ENCODE results near the gene GRPEL1.
"Not testable (repeated sequence)": the region's sequence is repeated elsewhere in the genome, so short reads cannot be mapped to it uniquely, and the experiment has no call there.

GRPEL1 gene
- 58.6 to 89.9 (median 69.3) reads per million in 4 donors for total RNA-seq

DNA sequence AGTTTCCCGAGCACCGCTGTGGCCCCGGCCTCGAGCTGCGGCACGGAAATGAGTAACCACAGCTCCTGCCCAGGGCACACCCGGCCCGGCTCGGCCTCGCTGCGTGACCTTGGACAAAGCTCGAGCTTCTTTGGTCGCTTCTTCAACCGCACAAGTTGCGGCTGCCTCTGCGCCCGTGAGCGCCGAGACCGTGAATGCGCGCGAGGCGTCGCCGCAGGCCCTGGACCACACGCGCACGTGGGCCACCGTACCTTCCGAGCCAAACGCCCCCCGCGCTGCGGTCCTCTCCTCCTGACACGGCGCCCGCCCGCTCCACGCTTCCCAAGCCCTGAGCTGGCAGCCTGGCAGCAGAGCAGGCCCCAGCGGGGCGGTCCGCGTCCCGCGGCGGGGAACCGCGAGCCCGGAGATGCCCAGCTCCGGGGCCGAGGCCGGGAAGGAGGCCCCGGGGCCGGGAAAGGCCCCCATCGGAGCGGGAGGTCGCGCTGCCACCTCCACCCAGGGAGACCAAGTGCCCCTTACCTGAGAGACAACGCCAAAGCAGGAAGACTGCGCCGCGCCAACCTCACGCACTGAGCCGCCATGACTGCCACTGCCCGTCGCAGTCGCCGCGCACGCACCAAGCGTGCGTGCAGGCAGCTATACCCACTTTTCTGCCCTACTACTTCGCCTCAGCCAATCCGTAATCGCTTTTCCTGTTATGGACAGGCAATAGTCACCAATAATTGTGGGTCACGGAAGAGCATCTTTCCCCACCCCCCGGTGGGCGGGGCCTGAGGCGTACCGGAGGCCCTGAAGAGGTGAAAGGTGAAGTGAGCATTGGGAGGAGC, at the start of gene GRPEL1:
Gene GRPEL1, minus strand, starts transcription at position 613 of the 827 bp plus-strand sequence. Its CDS starts 32 bp downstream, at position 581.
- peak; percentile 100 for DNase-seq

DNA sequence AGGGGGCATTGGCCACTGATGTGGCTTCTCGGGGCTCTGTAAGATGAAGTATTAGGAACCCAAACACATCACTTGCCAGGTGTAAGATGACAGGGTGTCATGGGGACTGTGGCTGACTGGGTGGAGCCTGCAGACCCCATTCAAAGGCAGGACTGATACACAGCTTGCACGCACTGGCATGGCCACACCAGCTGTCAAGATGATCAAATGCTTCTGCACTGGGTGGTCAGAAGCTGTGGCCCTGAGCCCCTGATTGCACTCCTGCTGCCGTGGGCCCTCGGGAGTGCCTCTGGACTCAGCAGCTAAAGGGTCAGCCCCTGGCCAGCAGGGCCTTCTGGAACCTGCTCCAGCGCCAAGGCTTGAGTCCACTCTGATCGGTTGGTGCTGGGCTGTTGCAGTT, 48.8 kb upstream of the GRPEL1 start:
- no peak for DNase-seq

DNA sequence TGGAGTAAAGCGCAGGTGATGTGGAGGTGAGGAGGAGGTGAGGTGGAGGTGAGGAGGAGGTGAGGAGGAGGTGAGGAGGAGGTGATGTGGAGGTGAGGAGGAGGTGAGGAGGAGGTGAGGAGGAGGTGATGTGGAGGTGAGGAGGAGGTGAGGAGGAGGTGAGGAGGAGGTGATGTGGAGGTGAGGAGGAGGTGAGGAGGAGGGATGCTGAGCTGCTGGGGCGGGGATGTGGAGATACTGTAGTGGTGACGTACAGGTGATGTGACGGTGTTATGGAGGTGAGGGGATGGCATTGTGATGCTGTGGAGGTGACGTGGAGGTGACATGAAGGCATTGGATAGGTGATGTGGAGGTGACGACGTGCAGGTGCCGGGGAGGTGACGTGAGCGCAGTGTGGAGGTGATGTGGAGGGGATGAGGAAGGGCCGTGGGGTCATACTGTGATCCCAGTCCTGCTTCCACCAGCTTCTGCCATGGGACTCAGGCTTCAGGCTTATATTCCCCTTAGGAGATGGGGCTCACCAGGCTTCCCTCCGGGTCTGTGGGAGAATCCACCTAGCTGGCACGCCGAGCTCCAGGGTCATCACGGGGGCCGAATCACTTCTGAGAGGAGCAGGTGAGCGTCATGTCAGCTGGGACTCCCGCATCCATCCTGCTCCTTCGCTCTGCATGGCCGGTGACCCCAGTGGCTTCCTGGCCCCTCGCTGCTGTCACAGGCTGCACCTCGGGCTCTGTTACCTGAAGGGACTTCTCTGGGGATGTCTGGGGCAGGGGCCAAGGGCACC, 47.9 kb upstream of the GRPEL1 start:
- DNase-seq, result no peak

DNA sequence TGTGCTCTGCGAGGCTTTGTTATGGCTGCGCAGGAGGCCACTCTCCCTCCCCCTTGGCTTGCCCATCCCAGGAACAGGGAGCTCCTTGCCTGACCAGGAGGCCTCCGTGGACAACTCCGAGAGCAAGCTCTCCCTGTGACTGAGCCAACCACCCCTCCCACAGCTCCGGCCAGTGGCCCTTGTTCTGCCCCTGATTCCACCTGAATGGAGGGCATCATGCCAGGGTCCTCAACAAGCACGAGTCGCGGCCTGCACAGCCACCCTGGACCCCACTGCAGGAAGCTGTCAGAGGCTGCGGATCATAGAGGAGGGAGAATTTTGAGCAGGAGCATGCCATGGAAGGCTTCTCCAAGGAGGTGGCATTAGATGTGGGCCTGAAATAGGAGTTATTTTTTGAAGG, 44.8 kb upstream of the GRPEL1 start:
- no peak for DNase-seq

DNA sequence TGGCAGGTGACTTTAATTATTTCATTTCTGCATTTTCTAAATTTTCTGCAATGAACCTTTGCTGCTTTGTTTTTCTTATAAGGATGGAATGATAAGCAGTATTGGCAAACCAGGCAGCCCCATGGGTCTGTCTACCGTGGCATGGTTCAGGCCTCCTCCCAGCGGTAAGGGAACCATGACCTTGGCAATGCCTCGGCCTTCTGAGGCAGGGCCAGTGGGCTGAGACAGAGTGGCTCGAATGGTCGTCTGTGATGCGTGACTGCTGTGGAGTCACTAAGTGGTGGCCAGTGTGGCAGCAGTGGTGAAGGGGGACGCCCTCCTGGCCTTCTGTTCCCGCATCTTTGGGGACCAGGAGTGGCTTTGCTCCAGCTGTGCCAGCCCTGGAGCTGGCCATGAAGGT, 43.6 kb upstream of the GRPEL1 start:
- DNase-seq, result no peak

DNA sequence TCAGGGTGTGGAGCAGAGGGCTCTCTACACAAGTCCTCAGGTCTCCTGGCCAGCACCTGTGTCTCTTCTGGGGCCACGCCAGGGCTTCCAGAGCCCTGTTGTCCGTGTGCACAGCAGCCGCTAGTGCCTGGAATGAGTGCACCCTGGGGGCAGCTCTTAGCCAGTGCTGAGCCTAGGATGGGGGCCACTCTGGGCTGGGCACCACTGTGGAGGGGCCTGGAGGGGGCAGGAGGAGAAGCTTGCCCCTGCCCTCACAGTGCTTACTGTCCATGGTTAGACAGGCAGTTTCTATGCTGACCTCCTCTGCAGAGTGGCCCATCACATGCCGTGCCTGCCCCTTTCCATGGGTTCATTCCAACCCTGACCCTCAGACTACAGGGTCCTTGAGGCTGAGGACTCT, 42.7 kb upstream of the GRPEL1 start:
- no peak for DNase-seq

DNA sequence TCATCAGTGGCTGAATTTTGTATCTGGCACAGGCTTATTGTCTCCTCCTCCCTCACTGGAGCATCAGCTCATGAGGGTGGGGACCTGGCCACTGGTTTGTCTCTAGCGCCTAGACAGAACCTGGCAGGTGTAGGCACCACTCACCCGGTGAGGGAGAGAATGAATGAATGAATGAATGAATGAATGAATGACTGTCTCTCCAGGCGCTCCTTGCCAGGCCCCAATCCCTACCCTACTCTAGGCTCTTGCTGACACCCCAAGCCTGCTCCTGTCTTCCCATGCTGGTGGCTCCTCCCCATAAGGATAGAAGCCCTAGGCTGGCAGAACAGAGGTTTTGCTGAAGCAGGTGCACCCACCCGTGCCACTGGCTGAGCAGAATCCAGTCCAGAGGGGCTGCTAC, 41.3 kb upstream of the GRPEL1 start:
- DNase-seq, result no peak

DNA sequence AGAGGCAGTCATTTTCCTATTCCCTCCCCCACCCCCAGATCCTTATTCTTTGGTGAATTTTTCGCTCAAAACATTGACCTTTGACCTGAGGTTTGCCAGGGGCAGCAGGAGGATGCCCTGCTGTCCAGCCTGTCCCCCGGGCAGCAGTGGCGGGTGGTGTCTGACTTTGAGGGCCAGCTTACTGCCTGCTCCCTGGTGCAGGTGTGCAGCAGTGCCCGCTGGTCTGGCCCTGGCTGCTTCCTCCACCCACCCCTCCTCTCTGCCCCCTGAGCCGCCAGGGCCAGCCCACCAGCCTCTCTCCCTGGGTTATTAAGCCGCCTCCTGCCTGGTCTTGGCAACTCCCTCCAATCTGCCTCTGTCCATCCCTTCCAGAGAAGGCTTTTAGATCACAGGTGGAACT, 40.8 kb upstream of the GRPEL1 start:
- DNase-seq, result no peak

DNA sequence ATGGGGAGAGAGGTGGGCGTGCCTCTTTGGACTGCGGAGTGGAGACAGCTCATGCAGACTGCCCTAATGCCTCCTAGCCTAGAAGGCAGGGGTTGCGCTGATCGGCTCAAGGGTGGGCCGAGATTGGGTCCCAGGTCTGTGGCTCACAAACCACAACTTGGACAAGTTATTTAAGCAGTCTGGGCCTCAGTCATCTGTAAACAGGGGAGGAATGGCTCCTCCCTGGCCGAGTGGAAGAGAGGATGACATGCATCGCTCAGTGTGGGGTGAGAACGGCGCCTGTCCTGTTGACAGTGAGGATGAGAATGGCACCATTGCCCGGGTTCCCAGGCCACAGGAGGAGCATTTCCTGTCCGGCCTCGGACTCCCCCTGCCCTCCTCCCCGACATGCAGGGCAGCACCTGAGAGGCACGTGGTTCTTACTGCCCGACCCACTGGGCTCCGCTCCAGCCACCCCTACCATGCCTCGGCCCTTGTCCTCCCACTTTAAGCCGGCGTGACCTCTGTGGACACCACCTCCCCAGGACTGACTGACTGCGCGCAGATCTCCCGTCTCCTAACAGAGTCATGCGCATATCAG, 40.3 kb upstream of the GRPEL1 start:
- no peak for DNase-seq

DNA sequence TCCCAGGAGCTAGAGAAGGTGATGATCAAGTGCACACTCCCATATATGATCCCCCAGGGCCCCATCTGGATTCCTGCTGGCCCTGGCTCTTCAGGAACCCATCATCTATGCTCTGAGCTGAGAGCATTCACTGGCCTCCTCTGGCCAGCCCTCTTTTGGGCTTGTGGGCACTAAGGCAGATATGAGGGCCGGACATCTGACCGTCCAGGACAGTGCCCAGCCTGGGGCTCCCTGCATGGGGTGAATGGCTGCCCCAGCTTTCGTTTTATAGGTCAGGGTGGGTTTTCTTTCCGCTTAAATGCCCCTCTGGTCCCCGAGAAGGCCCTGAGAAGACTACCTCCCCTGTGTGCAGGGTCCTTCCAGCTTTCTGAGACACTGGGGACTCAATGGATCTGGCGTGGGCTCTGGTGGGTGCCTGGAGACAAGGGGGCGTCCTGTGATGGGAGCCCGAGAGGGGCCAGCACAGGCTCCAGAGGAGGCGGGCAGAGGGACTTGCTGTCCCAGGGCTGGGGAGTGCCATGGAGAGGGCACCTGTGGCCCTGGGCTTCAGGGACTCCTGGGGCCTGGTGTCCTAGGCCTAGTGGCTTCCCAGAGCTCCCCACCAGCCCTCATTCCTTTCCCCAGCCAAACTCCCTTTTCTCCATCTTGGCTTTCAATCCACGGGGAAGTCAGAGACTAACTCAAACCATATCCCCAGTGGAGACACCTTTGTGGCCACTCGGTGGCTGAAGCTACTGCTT, 39.5 kb upstream of the GRPEL1 start:
- DNase-seq, result no peak

DNA sequence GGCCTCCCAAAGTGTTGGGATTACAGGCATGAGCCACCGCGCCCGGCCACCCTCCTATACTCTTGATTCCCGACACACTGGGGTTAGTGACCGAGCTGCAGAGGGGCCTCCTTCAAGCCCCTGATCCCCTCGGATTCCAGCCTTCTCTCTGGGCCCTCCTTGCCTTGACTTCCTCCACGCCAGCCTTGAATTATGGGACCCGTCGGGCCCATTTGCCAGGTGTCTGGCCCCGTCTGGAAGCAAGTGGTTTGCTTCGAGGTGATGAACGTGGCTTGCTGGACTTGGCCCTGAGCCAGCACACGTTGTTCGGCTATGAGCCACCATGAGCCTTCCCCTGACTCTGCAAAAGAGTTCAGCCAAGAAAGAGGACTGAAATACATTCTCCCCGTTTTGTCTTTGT, 37.4 kb upstream of the GRPEL1 start:
- DNase-seq, result no peak

DNA sequence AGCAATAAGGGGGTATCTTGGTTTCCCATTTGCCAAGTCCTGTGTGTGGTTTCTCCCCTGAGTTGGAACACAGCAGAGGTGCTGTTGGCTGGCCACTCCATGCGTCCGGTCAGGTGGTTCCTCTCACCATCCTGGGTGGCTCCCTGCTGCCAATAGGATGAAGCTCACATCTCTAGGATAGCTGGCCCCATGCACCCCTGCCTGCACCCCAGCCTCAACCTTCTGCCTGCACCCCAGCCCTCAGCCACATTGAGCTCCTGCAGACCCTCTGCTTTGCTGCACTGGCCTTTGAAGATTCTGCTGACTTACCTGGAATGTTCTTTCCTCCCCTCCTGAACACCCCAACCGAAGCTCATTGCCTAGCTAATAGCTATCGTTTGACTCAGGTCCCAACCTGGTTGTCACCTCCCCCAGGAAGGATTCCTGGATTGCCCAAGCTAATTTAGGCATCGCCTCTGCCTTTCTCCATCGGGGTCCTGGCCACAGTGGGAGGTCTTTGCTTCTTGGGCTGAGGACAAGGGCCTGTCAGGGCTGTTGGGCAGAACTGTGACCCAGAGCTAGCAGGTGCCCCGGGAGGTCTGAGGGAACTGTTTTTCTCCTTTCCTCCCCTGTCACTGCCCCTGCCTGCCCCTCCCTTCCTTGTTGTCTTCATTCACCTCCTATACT, 36.6 kb upstream of the GRPEL1 start:
- no peak for DNase-seq

DNA sequence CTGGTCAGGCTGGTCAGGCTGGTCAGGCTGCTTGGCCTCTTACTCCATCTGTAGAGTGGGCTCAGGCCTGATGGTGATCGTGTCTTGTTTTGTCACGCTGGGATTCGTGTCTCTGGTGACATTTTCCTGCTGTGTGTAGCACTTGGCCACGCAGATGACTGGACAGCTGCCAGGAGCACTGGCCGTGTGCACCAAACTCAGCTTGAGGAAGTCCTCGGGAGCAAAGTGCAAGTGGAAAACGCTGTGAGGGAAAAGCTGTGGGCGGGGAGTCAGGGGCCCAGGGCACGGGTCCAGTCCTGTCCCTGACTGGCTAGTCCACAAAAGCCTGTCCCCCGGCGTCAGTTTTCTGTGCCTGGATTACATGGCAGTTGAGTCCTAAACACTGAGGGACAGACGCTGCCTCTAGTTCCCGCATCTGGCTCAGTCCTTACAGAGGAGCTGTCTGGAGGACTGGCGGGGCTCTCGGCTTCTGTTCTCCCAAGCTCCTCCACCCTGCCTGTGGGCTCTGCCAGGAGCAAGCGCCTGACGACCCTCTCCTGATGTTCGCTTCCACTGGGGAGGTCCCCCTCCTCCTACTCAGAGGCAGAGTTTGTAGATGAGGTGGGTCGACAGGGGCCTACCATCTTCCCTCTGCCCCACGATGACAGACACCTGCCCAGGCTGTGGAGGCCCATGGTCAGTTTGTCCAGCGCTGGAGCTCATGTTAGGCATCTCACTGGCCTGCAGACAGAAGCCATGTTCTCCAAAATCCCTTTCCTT, 35.9 kb upstream of the GRPEL1 start:
- DNase-seq, result no peak

DNA sequence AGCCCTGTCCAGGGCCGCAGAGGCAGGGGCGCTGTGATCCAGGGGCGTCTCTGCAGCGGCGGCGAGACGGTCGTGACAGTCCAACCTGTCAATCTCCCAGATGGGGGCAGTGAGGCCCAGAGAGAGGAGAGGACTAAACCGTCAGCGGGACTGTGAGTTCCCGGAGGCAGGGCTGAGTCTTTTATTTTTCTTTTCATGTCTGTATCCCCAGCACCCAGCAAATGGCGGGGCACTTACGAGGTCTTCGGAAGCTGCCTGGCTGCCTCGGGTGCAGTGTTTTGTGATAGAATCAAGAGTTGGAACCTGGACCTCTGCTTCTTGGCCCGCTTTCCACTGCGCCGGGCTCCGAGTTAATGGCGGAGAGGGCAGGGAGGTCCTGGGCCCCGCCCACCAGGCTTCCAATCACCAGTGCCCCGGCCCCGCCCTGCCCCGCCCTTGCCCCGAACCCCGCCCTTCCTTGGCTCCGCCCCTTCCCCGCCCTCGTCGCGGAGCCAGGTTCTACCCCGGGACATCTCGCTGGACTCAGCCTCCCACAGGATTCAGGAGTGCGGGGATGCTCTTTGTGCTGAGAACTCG, 35.3 kb upstream of the GRPEL1 start:
- peak; percentile 63 to 84 (median 75) for DNase-seq

DNA sequence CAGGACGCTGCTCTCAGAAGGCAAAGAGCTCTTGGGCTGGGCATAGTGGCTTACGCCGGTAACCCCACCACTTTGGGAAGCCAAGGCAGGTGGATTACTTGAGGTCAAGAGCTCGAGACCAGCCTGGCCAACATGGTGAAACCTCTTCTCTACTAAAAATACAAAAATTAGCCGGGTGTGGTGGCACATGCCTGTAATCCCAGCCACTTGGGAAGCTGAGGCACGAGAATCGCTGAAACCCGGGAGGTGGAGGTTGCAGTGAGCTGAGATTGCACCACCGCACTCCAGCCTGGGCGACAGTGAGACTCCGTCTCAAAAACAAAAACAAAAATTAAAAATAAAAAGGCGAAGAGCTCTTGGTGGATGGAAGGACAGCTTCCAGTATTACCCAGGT, 34.6 kb upstream of the GRPEL1 start:
- DNase-seq, result not testable (repeated sequence)

DNA sequence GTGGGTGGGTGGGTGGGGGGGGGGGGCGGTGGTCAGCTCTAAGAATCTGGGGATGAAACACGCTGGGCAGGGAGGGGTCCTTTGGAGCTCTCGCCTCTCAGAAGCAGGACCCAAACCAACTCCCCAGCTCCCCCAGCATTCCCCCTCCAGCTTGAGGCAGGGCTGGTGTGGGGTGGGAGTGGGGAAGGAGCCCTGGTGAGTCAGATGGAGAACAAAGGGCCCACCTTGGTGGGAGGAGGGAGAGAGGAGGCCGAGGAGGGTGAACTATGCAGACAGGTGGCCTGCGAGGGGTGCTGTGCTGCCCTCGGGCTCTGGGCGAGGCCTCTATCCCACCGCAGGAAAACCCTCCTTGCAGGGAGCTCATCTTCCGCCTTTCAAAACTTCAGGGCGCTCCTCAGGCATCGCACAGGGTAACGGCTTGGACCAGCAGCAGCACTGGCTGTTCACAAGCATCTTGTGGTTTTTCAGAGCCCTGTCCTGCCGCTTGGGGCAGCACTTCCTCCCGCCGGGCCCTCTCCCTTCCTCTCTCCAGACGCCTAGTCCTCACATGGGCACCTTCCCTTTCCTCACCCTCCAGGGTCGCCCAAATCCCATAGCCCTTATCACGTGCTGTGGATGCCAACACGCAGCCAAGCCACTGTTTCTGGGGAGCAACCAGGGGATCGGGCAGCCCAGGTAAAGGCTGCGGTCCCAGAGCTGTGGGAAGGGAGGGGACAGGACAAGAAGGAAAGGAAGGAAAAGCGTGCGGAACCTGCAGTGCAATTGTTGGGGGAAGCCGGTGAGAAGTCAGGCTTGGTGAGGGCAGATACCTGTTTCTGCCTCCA, 34.0 kb upstream of the GRPEL1 start:
- peak in 3 of 5 donors; percentile 24 to 63 (median 42) for DNase-seq

DNA sequence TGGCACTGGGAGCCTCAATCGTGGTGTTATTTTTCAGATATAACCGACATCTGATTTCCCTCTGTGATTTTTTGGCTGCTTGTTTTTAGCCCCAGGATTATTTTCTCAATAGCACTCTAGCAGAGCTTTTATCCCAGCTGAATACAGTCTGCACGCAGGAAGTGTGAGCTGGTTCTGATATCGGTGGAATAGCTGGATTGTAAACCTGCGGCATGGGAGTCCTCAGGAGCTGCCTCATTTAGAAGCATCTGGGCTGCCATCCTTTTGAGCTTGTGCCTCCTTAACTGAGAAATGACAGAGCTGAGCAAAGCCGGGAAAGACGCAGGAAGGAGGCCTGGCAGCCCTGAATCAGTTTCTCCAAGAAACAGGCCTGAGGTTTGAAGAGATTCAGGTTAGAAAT, 28.4 kb upstream of the GRPEL1 start:
- no peak for DNase-seq

DNA sequence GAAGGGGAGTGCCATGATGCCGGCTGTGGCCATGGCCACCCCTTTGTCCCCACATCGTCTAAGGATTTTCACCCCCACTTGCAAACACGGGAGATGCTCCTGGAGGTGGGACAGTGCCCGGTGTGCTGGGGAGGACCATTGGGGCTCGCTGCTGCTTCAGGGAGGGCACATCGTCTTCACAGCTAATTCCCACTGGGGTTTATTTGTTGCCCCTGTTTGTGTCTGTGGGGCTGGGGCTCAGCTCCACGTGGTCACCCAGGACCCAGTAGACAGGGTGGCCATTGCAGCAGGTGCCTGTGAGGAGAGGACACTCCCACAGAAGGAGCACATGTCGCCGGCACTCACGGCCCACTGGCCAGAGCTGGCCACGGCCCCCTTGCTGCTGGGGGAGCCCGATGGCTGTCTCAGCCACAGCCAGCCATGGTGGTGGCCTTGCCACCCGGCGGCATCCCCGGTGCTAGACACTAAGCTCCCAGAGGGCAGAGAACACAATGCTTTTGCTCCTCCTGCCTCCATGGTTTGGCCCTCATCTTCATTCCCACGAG, 27.8 kb upstream of the GRPEL1 start:
- DNase-seq, result no peak

DNA sequence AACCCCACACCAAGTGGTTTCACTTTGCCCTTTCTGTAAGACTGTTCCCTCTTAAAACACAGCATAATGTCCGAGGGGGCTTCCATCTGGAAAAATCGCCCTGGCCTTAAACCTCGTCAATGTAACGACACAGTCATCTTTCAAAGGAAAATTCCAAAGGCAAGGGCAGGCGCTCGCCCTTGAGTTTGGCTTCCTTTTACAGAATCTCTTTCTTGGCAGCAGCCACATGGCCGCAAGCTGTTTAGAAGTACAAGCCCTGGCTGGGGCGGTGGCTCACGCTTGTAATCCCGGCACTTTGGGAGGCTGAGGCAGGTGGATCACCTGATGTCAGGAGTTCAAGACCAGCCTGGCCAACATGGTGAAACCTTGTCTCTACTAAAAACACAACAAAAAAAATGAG, 27.1 kb upstream of the GRPEL1 start:
- no peak for DNase-seq

DNA sequence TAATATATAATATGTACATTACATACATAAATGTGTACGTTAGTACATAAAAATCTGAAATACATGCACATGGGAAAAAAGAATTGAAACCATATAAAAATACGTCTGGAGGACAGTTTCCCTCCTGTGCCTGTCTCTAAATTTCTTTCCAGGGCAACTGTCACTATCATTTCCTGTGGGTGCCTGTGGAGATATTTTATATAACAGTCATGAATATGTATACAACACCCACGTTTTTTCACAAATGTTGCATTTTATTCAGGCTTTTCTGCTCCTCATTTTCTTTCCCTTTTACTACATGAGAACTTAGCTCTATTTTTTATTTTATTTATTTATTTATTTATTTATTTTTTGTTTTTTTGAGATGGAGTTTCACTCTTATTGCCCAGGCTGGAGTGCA, 24.2 kb upstream of the GRPEL1 start:
- no peak for DNase-seq
